Prostate gland (tissue), 2 donors: Measurements from ENCODE around the gene BMP6. TPM values are rescaled to one million over a fixed set of nuclear protein-coding genes. Genes with fewer than 3 reads are reported as not detected.

Source experiments
- DNase-seq: peaks from one replicate; pipeline ENCODE4 v3.0.0-alpha.2; 2019; ENCODE audit warnings: low spot score
- H3K27ac ChIP-seq, 2 donors: fragments of 200-600 bp; sonication (generic); 2 replicates each; pipeline ENCODE4 v1.5.1; 2017 to 2019
- H3K27me3 ChIP-seq: fragments of 200-600 bp; sonication (generic); replicated peaks from 2 replicates; pipeline ENCODE4 v1.5.1; 2019; ENCODE audit not compliant: insufficient read depth
- H3K36me3 ChIP-seq, 2 donors: fragments of 200-600 bp; sonication (generic); 1 replicate in 1 of 2; 2 replicates in 1 of 2; pipeline versions ENCODE4 v1.5.1 to v1.8.1; 2017 to 2019
- H3K4me1 ChIP-seq: fragments of 200-600 bp; sonication (generic); replicated peaks from 2 replicates; pipeline ENCODE4 v1.5.1; 2019
- H3K4me3 ChIP-seq, 2 donors: fragments of 200-600 bp; sonication (generic); 2 replicates each; pipeline ENCODE4 v1.5.1; 2017 to 2019
- H3K9me3 ChIP-seq: fragments of 200-600 bp; sonication (generic); 2 replicates; pipeline ENCODE4 v1.5.1; 2017
- POLR2A ChIP-seq: fragments of 450-650 bp; IDR thresholded peaks from one replicate; pipeline ENCODE4 v1.6.1; 2016; ENCODE audit warnings: antibody characterized with exemption, mild to moderate bottlenecking
- POLR2AphosphoS5 ChIP-seq: sonication (generic); formaldehyde crosslinking; IDR thresholded peaks from one replicate; pipeline ENCODE4 v1.6.1; 2017; ENCODE audit warnings: antibody characterized with exemption
- WGBS: methylation state at CpG from one replicate; pipeline ENCODE4 v1.1.5; 2018; 5-methylcytosine and 5-hydroxymethylcytosine counted together
- intact Hi-C: fragments of 100-400 bp; cut with DNase I; formaldehyde crosslinking; loops from one replicate; pipeline ENCODE4 v1.14.2; 2022
- total RNA-seq, 2 donors: library from RNA; depleted of rRNA; stranded (reverse); fragments of >200 nt; gene quantifications; one replicate each; pipeline ENCODE4 v1.1.0, GENCODE V29; 2016
- TF ChIP-seq, protein P1 (sequence below), 4 experiments: fragments of 200-600 bp in 2 of 4; fragments of 450-650 bp in 2 of 4; sonication (generic) in 2 of 4; IDR thresholded peaks; 1 replicate in 3 of 4; 2 replicates in 1 of 4; pipeline ENCODE4 v1.5.1; 2016 to 2019; ENCODE audit warnings: antibody characterized with exemption in 4 of 4, mild to moderate bottlenecking in 2 of 4, moderate library complexity in 2 of 4

The BMP6 gene
- total RNA-seq, 2 donors from 2014 or later: 0.36 to 10.2 TPM

DNA sequence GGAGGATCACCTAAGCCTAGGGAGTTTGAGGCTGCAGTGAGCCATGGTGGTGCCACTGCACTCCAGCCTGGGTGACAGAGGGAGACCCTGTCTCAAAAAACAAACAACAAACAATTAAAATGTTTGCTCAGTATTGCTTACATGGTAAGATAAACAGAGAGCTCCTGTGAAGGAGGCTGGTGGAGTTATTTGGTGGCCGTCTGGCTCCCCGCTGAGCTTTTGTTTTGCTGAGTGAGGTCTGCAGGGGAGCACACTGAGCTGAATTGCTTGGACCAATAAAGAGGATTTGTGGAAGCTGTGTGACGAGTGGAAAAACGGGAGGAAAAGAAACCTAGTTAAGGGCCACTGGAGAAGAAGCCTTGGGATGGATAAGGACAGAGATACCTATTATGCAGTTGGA, 41.1 kb upstream of the BMP6 start:
- intact Hi-C loops: no loop called here
- WGBS: 64% methylated on average over 4 of the region's 4 CpGs
- Histone ChIP-seq H3K27me3 (no peaks in the 10 kb centered on the region), H3K36me3 (no peaks in the 10 kb centered on the region), H3K4me3 (no peak overlapping the region), H3K4me1 (no peaks in the 10 kb centered on the region), H3K9me3 (no peaks in the 10 kb centered on the region), H3K27ac (no peak overlapping the region)
- no peak for TF ChIP-seq POLR2AphosphoS5
- TF ChIP-seq, protein P1, sequence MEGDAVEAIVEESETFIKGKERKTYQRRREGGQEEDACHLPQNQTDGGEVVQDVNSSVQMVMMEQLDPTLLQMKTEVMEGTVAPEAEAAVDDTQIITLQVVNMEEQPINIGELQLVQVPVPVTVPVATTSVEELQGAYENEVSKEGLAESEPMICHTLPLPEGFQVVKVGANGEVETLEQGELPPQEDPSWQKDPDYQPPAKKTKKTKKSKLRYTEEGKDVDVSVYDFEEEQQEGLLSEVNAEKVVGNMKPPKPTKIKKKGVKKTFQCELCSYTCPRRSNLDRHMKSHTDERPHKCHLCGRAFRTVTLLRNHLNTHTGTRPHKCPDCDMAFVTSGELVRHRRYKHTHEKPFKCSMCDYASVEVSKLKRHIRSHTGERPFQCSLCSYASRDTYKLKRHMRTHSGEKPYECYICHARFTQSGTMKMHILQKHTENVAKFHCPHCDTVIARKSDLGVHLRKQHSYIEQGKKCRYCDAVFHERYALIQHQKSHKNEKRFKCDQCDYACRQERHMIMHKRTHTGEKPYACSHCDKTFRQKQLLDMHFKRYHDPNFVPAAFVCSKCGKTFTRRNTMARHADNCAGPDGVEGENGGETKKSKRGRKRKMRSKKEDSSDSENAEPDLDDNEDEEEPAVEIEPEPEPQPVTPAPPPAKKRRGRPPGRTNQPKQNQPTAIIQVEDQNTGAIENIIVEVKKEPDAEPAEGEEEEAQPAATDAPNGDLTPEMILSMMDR (IDR thresholded peaks at IDR 0.05): no peak
- no peak for TF ChIP-seq POLR2A
- no peak for DNase-seq

DNA sequence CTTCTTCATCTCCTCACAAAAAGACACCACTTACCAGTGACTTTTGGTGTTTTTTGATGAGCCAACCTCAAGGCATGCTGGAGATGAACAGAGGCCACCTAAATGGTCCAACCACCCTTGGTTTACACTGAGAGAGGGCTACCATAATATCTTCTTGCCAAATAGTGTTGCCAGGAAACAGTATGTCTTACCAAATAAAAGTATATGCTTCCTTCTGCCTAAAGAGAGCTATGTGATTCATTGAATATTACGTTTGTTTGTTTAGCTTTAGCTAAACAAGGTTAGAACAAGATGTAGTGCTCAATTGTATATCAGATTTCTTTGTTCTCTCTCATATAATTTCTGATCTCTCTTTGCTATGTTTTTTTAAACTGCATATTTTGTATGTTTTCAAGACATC, 40.6 kb upstream of the BMP6 start:
- no peaks in the 10 kb centered on the region for H3K27me3 ChIP-seq
- H3K4me1 ChIP-seq: no peaks in the 10 kb centered on the region
- WGBS: 29% methylated on average over 1 of the region's 1 CpG
- DNase-seq: no peak
- no peaks in the 10 kb centered on the region for H3K36me3 ChIP-seq
- intact Hi-C loops: no loop called here
- TF ChIP-seq POLR2A (no peak), POLR2AphosphoS5 (peak; percentile 38)
- TF ChIP-seq, protein P1 (IDR thresholded peaks at IDR 0.05): no peak
- H3K4me3 ChIP-seq: no peak overlapping the region
- H3K27ac ChIP-seq: no peak overlapping the region
- H3K9me3 ChIP-seq: no peaks in the 10 kb centered on the region

DNA sequence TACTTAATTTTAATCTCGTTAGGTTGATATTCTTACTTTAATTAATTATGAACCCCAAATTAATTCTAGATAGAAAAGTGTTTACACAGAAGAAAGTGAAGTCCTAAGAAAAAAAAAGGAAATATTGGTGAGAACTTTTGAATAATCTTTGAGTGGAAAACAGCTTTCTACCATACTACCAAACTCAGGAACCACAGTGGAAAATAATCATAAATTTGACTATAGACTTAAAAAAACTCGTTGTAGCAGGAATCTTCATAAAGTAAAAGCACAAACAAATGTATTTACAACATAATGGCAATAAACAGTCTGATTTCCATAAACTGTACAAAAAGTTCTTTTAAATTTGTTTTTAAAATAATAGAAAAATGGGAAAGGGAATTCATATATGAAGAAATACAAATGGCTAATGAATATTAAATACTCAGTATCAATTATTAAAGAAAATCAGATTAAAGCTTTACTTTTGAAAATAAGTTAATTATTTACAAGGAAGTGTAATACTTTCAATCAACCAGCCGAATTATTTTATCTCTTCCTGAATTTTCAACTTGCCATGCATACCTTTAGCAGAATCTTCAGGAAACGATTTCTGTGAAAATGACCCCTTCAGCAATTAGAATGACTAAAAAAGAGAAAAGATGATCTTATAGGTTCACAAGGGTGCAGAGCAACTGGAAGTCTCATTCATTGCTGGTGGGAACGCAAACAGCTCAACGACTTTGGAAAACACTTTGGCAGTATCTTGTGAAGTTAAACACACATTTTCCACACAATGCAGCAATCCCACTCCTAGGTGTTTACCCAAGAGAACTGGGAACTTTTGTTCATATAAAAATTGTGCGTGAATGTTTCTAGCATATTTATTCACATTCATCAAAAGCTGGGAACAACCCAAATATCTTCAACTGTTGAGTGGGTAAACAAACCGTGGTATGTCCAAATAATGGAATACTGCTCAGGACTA, 38.5 kb upstream of the BMP6 start:
- H3K9me3 ChIP-seq: no peaks in the 10 kb centered on the region
- DNase-seq: no peak
- no peaks in the 10 kb centered on the region for H3K27me3 ChIP-seq
- H3K4me3 ChIP-seq: no peak overlapping the region
- WGBS: 58% methylated on average over 8 of the region's 8 CpGs
- no peaks in the 10 kb centered on the region for H3K36me3 ChIP-seq
- H3K27ac ChIP-seq: no peak overlapping the region
- TF ChIP-seq POLR2A (no peak), POLR2AphosphoS5 (no peak)
- TF ChIP-seq, protein P1 (IDR thresholded peaks at IDR 0.05): no peak
- H3K4me1 ChIP-seq: no peaks in the 10 kb centered on the region
- intact Hi-C loops: no loop called here

DNA sequence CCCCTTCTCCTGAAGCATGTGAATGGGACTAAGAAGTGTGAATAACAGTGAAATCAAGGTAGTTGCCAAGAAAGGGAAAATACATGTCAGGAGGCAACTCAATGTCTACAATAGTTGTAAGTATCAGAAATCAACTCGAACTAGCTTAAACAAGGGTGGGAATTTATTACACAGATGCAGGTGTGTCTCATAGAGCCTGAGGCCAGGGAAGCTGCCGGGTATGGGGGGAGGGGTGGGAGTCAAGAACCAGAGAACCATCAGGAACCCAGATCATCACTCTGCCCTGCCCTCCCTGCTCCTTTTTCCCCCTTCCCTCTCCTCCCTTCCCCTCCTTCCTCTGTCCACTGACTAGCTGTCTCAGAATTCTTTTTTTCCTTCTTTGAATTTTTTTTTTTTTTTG, 34.9 kb upstream of the BMP6 start:
- H3K36me3 ChIP-seq: no peaks in the 10 kb centered on the region
- no peak for TF ChIP-seq POLR2A
- TF ChIP-seq POLR2AphosphoS5: no peak
- TF ChIP-seq, protein P1 (IDR thresholded peaks at IDR 0.05): no peak
- WGBS: 43% methylated on average over 2 of the region's 2 CpGs
- no peaks in the 10 kb centered on the region for H3K27me3 ChIP-seq
- H3K4me1 ChIP-seq: no peaks in the 10 kb centered on the region
- DNase-seq: no peak
- no peak overlapping the region for H3K27ac ChIP-seq
- intact Hi-C loops: no loop called here
- no peak overlapping the region for H3K4me3 ChIP-seq
- H3K9me3 ChIP-seq: no peaks in the 10 kb centered on the region
